ENCODE results near the gene KCNJ12.
"Not testable (repeated sequence)": the region's sequence is repeated elsewhere in the genome, so short reads cannot be mapped to it uniquely, and the experiment has no call there.

The KCNJ12 gene

GRCh38 chr17:21399474-21400186 is 23.5 kb downstream of the KCNJ12 start:
- no peaks in the 10 kb centered on the region for H3K27me3 ChIP-seq (ENCODE audit: control insufficient read depth in 1 of 2, insufficient read depth in 2 of 2, low read length in 2 of 2)
- H3K36me3 ChIP-seq (ENCODE audit: control insufficient read depth in 1 of 2, insufficient read depth in 2 of 2, low read length in 2 of 2) = no peaks in the 10 kb centered on the region
- no peak overlapping the region for H3K9ac ChIP-seq (ENCODE audit: low read depth in 1 of 2, low read length in 2 of 2)
- no peak overlapping the region for H3K27ac ChIP-seq (ENCODE audit: low read depth, low read length)
- H3K9me3 ChIP-seq (ENCODE audit: control insufficient read depth in 1 of 2, low read length in 2 of 2) = peaks cover 0 to 6% of the 10 kb centered on the region in 2 donors
- no peaks in the 10 kb centered on the region for H3K4me1 ChIP-seq (ENCODE audit: control insufficient read depth in 1 of 2, insufficient read depth in 2 of 2, low read length in 2 of 2)
- no peak overlapping the region for H3K4me3 ChIP-seq (ENCODE audit: low read depth in 1 of 2, low read length in 2 of 2)

DNA sequence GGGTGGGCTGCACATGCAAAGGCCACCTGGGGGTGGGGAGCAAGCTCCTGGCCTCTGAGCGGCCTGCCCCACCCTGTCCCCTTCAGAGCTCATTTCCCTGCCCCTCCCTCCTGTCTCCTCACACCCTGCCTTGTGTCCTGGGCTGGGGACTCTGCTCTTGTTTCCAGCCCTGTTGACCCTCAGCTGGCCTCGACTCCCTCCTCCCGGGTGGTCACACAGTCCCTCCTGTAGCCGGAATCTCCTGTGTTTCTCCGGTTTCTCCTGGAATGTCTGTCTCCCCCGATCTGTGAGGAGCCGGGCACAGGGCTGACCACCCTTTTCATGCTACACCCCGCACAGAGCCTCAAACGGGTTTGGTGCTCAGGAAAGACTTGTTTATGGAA is 24.0 kb downstream of the KCNJ12 start:
- H3K4me1 ChIP-seq (ENCODE audit: control insufficient read depth in 1 of 2, insufficient read depth in 2 of 2, low read length in 2 of 2); H3K27ac ChIP-seq (ENCODE audit: low read depth, low read length); H3K9ac ChIP-seq (ENCODE audit: low read depth in 1 of 2, low read length in 2 of 2); H3K9me3 ChIP-seq (ENCODE audit: control insufficient read depth in 1 of 2, low read length in 2 of 2); H3K36me3 ChIP-seq (ENCODE audit: control insufficient read depth in 1 of 2, insufficient read depth in 2 of 2, low read length in 2 of 2); H3K4me3 ChIP-seq (ENCODE audit: low read depth in 1 of 2, low read length in 2 of 2); H3K27me3 ChIP-seq (ENCODE audit: control insufficient read depth in 1 of 2, insufficient read depth in 2 of 2, low read length in 2 of 2): not testable (repeated sequence)

GRCh38 chr17:21400816-21401593 is 24.8 kb downstream of the KCNJ12 start:
- Histone ChIP-seq H3K9me3 (ENCODE audit: control insufficient read depth in 1 of 2, low read length in 2 of 2) (peaks cover 0 to 6% of the 10 kb centered on the region in 2 donors), H3K27ac (ENCODE audit: low read depth, low read length) (no peak overlapping the region), H3K9ac (ENCODE audit: low read depth in 1 of 2, low read length in 2 of 2) (no peak overlapping the region), H3K4me1 (ENCODE audit: control insufficient read depth in 1 of 2, insufficient read depth in 2 of 2, low read length in 2 of 2) (no peaks in the 10 kb centered on the region), H3K27me3 (ENCODE audit: control insufficient read depth in 1 of 2, insufficient read depth in 2 of 2, low read length in 2 of 2) (no peaks in the 10 kb centered on the region), H3K36me3 (ENCODE audit: control insufficient read depth in 1 of 2, insufficient read depth in 2 of 2, low read length in 2 of 2) (no peaks in the 10 kb centered on the region), H3K4me3 (ENCODE audit: low read depth in 1 of 2, low read length in 2 of 2) (no peak overlapping the region)

GRCh38 chr17:21402166-21402571 is 26.0 kb downstream of the KCNJ12 start:
- H3K4me1 ChIP-seq (ENCODE audit: control insufficient read depth in 1 of 2, insufficient read depth in 2 of 2, low read length in 2 of 2); H3K27ac ChIP-seq (ENCODE audit: low read depth, low read length); H3K9me3 ChIP-seq (ENCODE audit: control insufficient read depth in 1 of 2, low read length in 2 of 2); H3K36me3 ChIP-seq (ENCODE audit: control insufficient read depth in 1 of 2, insufficient read depth in 2 of 2, low read length in 2 of 2); H3K27me3 ChIP-seq (ENCODE audit: control insufficient read depth in 1 of 2, insufficient read depth in 2 of 2, low read length in 2 of 2); H3K4me3 ChIP-seq (ENCODE audit: low read depth in 1 of 2, low read length in 2 of 2); H3K9ac ChIP-seq (ENCODE audit: low read depth in 1 of 2, low read length in 2 of 2): not testable (repeated sequence)

DNA sequence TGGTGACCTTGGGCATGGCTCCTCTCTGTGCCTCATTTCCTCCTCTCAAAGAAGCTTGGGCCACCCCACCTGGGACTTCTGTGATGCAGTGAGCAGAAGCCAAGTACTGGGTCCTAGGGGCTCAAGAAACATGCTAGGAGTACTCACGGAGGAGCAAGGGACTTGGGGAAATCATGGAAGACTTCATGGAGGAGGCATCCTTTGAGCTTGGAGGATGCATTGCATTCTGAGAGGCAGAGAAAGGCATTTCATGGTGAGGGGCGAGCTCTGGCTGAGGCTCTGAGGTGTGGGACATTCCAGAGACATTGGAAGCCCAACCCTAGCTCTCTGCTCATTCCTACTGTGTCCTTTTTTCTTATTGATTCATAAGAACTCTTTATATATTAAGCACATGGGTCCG is 26.8 kb downstream of the KCNJ12 start:
- H3K9ac ChIP-seq (ENCODE audit: low read depth in 1 of 2, low read length in 2 of 2); H3K27ac ChIP-seq (ENCODE audit: low read depth, low read length); H3K36me3 ChIP-seq (ENCODE audit: control insufficient read depth in 1 of 2, insufficient read depth in 2 of 2, low read length in 2 of 2); H3K4me3 ChIP-seq (ENCODE audit: low read depth in 1 of 2, low read length in 2 of 2); H3K9me3 ChIP-seq (ENCODE audit: control insufficient read depth in 1 of 2, low read length in 2 of 2); H3K4me1 ChIP-seq (ENCODE audit: control insufficient read depth in 1 of 2, insufficient read depth in 2 of 2, low read length in 2 of 2); H3K27me3 ChIP-seq (ENCODE audit: control insufficient read depth in 1 of 2, insufficient read depth in 2 of 2, low read length in 2 of 2): not testable (repeated sequence)

GRCh38 chr17:21404106-21404505 is 27.9 kb downstream of the KCNJ12 start:
- H3K9me3 ChIP-seq (ENCODE audit: control insufficient read depth in 1 of 2, low read length in 2 of 2); H3K9ac ChIP-seq (ENCODE audit: low read depth in 1 of 2, low read length in 2 of 2); H3K27me3 ChIP-seq (ENCODE audit: control insufficient read depth in 1 of 2, insufficient read depth in 2 of 2, low read length in 2 of 2); H3K27ac ChIP-seq (ENCODE audit: low read depth, low read length); H3K36me3 ChIP-seq (ENCODE audit: control insufficient read depth in 1 of 2, insufficient read depth in 2 of 2, low read length in 2 of 2); H3K4me3 ChIP-seq (ENCODE audit: low read depth in 1 of 2, low read length in 2 of 2); H3K4me1 ChIP-seq (ENCODE audit: control insufficient read depth in 1 of 2, insufficient read depth in 2 of 2, low read length in 2 of 2): not testable (repeated sequence)

GRCh38 chr17:21404539-21404938 is 28.4 kb downstream of the KCNJ12 start:
- not testable (repeated sequence) for H3K4me1 ChIP-seq (ENCODE audit: control insufficient read depth in 1 of 2, insufficient read depth in 2 of 2, low read length in 2 of 2); H3K36me3 ChIP-seq (ENCODE audit: control insufficient read depth in 1 of 2, insufficient read depth in 2 of 2, low read length in 2 of 2); H3K9ac ChIP-seq (ENCODE audit: low read depth in 1 of 2, low read length in 2 of 2); H3K27ac ChIP-seq (ENCODE audit: low read depth, low read length); H3K4me3 ChIP-seq (ENCODE audit: low read depth in 1 of 2, low read length in 2 of 2); H3K27me3 ChIP-seq (ENCODE audit: control insufficient read depth in 1 of 2, insufficient read depth in 2 of 2, low read length in 2 of 2); H3K9me3 ChIP-seq (ENCODE audit: control insufficient read depth in 1 of 2, low read length in 2 of 2)

GRCh38 chr17:21404956-21405731 is 29.0 kb downstream of the KCNJ12 start:
- H3K4me3 ChIP-seq (ENCODE audit: low read depth in 1 of 2, low read length in 2 of 2); H3K27me3 ChIP-seq (ENCODE audit: control insufficient read depth in 1 of 2, insufficient read depth in 2 of 2, low read length in 2 of 2); H3K27ac ChIP-seq (ENCODE audit: low read depth, low read length); H3K9ac ChIP-seq (ENCODE audit: low read depth in 1 of 2, low read length in 2 of 2); H3K36me3 ChIP-seq (ENCODE audit: control insufficient read depth in 1 of 2, insufficient read depth in 2 of 2, low read length in 2 of 2); H3K4me1 ChIP-seq (ENCODE audit: control insufficient read depth in 1 of 2, insufficient read depth in 2 of 2, low read length in 2 of 2); H3K9me3 ChIP-seq (ENCODE audit: control insufficient read depth in 1 of 2, low read length in 2 of 2): not testable (repeated sequence)

DNA sequence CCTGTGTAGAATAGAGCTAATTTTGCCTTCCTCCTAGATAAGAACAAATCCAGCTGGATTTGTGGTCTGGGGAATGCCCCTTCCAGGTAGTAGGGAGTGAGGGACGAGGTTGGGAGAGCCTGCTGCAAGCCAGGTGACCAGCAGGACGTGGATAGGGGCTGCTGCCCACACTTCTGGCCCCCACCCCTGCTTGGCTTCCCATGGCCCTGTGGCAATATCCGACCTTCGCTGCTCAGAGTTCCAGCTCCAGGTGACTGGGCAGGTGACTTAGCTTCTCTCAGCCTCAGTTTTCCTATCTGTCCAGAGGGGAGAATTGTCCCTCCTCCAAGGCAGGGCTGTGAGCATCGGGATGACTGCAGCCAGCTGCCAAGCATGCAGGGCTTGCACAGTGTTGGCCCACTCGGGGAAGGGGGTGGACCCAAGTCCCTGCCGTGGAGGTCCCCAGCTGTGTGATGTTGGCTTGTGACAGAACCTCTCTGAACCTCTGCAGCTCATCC is 29.8 kb downstream of the KCNJ12 start:
- H3K27ac ChIP-seq (ENCODE audit: low read depth, low read length) = not testable (repeated sequence)

More for the DNA sequence above, 29.8 kb downstream of the KCNJ12 start:
- H3K9me3 ChIP-seq (ENCODE audit: control insufficient read depth in 1 of 2, low read length in 2 of 2); H3K27me3 ChIP-seq (ENCODE audit: control insufficient read depth in 1 of 2, insufficient read depth in 2 of 2, low read length in 2 of 2); H3K36me3 ChIP-seq (ENCODE audit: control insufficient read depth in 1 of 2, insufficient read depth in 2 of 2, low read length in 2 of 2); H3K4me3 ChIP-seq (ENCODE audit: low read depth in 1 of 2, low read length in 2 of 2); H3K9ac ChIP-seq (ENCODE audit: low read depth in 1 of 2, low read length in 2 of 2); H3K4me1 ChIP-seq (ENCODE audit: control insufficient read depth in 1 of 2, insufficient read depth in 2 of 2, low read length in 2 of 2): not testable (repeated sequence)

All from duodenal mucosa (tissue), 2 donors.